SK-N-SH (cell line): ENCODE measurements around the gene C11orf68. TPM values are rescaled to one million over a fixed set of nuclear protein-coding genes. Genes with fewer than 3 reads are reported as not detected.

ENCODE experiments used
- CTCF ChIA-PET: fragments of 300-600, 350-600 bp; formaldehyde crosslinking; extraction: SDS; loops from one replicate; lab custom pipeline; 2021; lab: Yijun Ruan, JAX
- POLR2A ChIA-PET: fragments of 350-600 bp; sonication (Branson Sonifier 250); formaldehyde crosslinking; extraction: SDS; loops from one replicate; lab custom pipeline; 2020; ENCODE audit warnings: antibody characterized with exemption, inconsistent platforms; lab: Yijun Ruan, JAX
- DNase-seq: peaks from one replicate; pipeline ENCODE4 v3.0.0; 2012
- H2AFZ ChIP-seq: fragments of 200-600 bp; sonication (generic); 2 replicates; pipeline ENCODE4 v1.8.1; 2016; ENCODE audit warnings: antibody characterized with exemption, mild to moderate bottlenecking, low read depth
- H3F3A ChIP-seq: fragments of 200-600 bp; sonication (generic); replicated peaks from 2 replicates; pipeline ENCODE3; 2016; ENCODE audit warnings: antibody characterized with exemption, mild to moderate bottlenecking; ENCODE audit not compliant: insufficient read depth
- H3K27ac ChIP-seq, 2 experiments: fragments of 200-500 bp in 1 of 2; fragments of 200-600 bp in 1 of 2; sonication (Bioruptor generic) in 1 of 2; sonication (generic), shearing (Covaris generic) in 1 of 2; 2 replicates each; pipeline versions ENCODE4 v1.5.1 to v1.6.1; 2014 to 2016; ENCODE audit warnings: low read depth in 2 of 2, inconsistent platforms in 1 of 2, low read length in 1 of 2, mild to moderate bottlenecking in 1 of 2, mixed read lengths in 1 of 2
- H3K27me3 ChIP-seq: fragments of 200-600 bp; sonication (generic), shearing (Covaris generic); 2 replicates; pipeline ENCODE4 v1.6.1; 2016; ENCODE audit warnings: mixed run types; ENCODE audit not compliant: insufficient read depth
- H3K36me3 ChIP-seq, 2 experiments: fragments of 200-500 bp in 1 of 2; fragments of 200-600 bp in 1 of 2; sonication (Bioruptor generic) in 1 of 2; sonication (generic) in 1 of 2; replicated peaks in 1 of 2; 2 replicates each; pipeline versions ENCODE3 to v1.5.1; 2014 to 2016; ENCODE audit warnings: low read length in 1 of 2, mild to moderate bottlenecking in 1 of 2; ENCODE audit not compliant: insufficient read depth in 2 of 2, control insufficient read depth in 1 of 2
- H3K4me1 ChIP-seq, 2 experiments: fragments of 200-500 bp in 1 of 2; fragments of 200-600 bp in 1 of 2; sonication (Bioruptor generic) in 1 of 2; sonication (generic), shearing (Covaris generic) in 1 of 2; 2 replicates each; pipeline versions ENCODE4 v1.5.1 to v1.6.1; 2014 to 2016; ENCODE audit warnings: low read depth in 1 of 2, low read length in 1 of 2, mixed run types in 1 of 2; ENCODE audit not compliant: insufficient read depth in 2 of 2, control insufficient read depth in 1 of 2
- H3K4me2 ChIP-seq: fragments of 200-600 bp; sonication (generic), shearing (Covaris generic); 2 replicates; pipeline ENCODE4 v1.6.1; 2017; ENCODE audit warnings: mixed run types
- H3K4me3 ChIP-seq, 2 experiments: fragments of 200-500 bp in 1 of 2; fragments of 200-600 bp in 1 of 2; sonication (Bioruptor generic) in 1 of 2; sonication (generic), shearing (Covaris generic) in 1 of 2; 2 replicates each; pipeline versions ENCODE4 v1.5.1 to v1.8.1; 2014 to 2016; ENCODE audit warnings: low read depth in 2 of 2, inconsistent platforms in 1 of 2, low read length in 1 of 2, mild to moderate bottlenecking in 1 of 2, mixed read lengths in 1 of 2, moderate library complexity in 1 of 2
- H3K79me2 ChIP-seq: fragments of 200-600 bp; sonication (generic); 2 replicates; pipeline ENCODE4 v1.8.1; 2017; ENCODE audit warnings: mild to moderate bottlenecking; ENCODE audit not compliant: insufficient read depth
- H3K9ac ChIP-seq: fragments of 200-600 bp; sonication (generic); 2 replicates; pipeline ENCODE4 v1.6.1; 2017; ENCODE audit warnings: mixed run types
- H3K9me2 ChIP-seq: fragments of 200-600 bp; sonication (generic); 2 replicates; pipeline ENCODE4 v1.6.1; 2017; ENCODE audit warnings: mixed run types
- H3K9me3 ChIP-seq: fragments of 200-600 bp; sonication (generic); 2 replicates; pipeline ENCODE4 v1.6.1; 2017; ENCODE audit warnings: mixed run types, mild to moderate bottlenecking, moderate library complexity
- H4K20me1 ChIP-seq: fragments of 200-600 bp; sonication (generic); 2 replicates; pipeline ENCODE4 v1.6.1; 2017; ENCODE audit warnings: mild to moderate bottlenecking, mixed run types; ENCODE audit not compliant: insufficient read depth
- ELF1 ChIP-seq: IDR thresholded peaks from 2 replicates; pipeline ENCODE4 v1.4.0; 2012
- EP300 ChIP-seq, 2 experiments: IDR thresholded peaks; 2 replicates each; pipeline versions ENCODE4 v1.4.0 to v1.6.1; 2012; ENCODE audit warnings: borderline replicate concordance in 1 of 2, low read depth in 1 of 2, low read length in 1 of 2
- EZH2phosphoT487 ChIP-seq: fragments of 200-600 bp; sonication (generic); IDR thresholded peaks from 2 replicates; pipeline ENCODE4 v1.6.1; 2017; ENCODE audit warnings: low read depth, mixed run types, mild to moderate bottlenecking, antibody characterized with exemption, moderate library complexity, borderline replicate concordance
- GATA2 ChIP-seq: sonication (generic); formaldehyde crosslinking; IDR thresholded peaks from 2 replicates; pipeline ENCODE4 v1.5.0; 2020; ENCODE audit warnings: mild to moderate bottlenecking, missing genetic modification reagents
- JUND ChIP-seq: IDR thresholded peaks from 2 replicates; pipeline ENCODE4 v1.4.0; 2012
- MEF2A ChIP-seq: IDR thresholded peaks from 2 replicates; pipeline ENCODE4 v1.4.0; 2012; ENCODE audit warnings: low read depth, borderline replicate concordance
- PBX3 ChIP-seq: IDR thresholded peaks from 2 replicates; pipeline ENCODE4; 2012
- POLR2AphosphoS5 ChIP-seq: IDR thresholded peaks from 2 replicates; pipeline ENCODE4 v1.6.1; 2012; ENCODE audit warnings: low read depth, low read length
- RFX5 ChIP-seq: IDR thresholded peaks from 2 replicates; pipeline ENCODE4 v1.6.1; 2012; ENCODE audit warnings: mild to moderate bottlenecking, improper control_type of control experiment, low read length
- SIN3A ChIP-seq: IDR thresholded peaks from 2 replicates; pipeline ENCODE4 v1.6.1; 2012; ENCODE audit warnings: low read depth, mild to moderate bottlenecking, low read length, moderate library complexity, borderline replicate concordance
- USF2 ChIP-seq: fragments of 150-350 bp; IDR thresholded peaks from 2 replicates; pipeline ENCODE4 v1.6.1; 2017; ENCODE audit warnings: antibody characterized with exemption, low read length, low read depth, borderline replicate concordance
- WGBS: methylation state at CpG from one replicate; pipeline ENCODE4 v1.1.6; 2017; ENCODE audit warnings: low lambda C conversion rate; 5-methylcytosine and 5-hydroxymethylcytosine counted together
- polyA plus RNA-seq, 3 experiments: library from polyadenylated mRNA; depleted of rRNA; stranded (reverse); fragments of >200 nt; gene quantifications; 2 replicates each; pipeline ENCODE4 v1.2.3, GENCODE V29; 2012

Gene C11orf68
- polyA plus RNA-seq, 1 of the 3 experiments (the other 2 are of a cell fraction), result 65.3 TPM

GRCh38 chr11:65870706-65871681 lies 47.9 kb downstream of the C11orf68 start:
- DNase-seq, result no peak
- Histone ChIP-seq H3F3A (peaks cover 46% of the 10 kb centered on the region), H3K4me1 (peaks cover 19 to 27% of the 10 kb centered on the region in 2 experiments; a peak in 3 of 4 replicates), H3K9me2 (no peaks in the 10 kb centered on the region), H3K79me2 (peaks cover 34% of the 10 kb centered on the region), H3K4me3 (peak overlapping the region; percentile 54 to 73; a peak in 3 of 4 replicates), H3K27ac (peak overlapping the region; percentile 77 to 93; a peak in 2 of 4 replicates), H3K36me3 (peaks cover 40 to 47% of the 10 kb centered on the region in 2 experiments), H3K9ac (peak overlapping the region; percentile 70), H2AFZ (no peak overlapping the region), H3K27me3 (no peaks in the 10 kb centered on the region), H4K20me1 (no peaks in the 10 kb centered on the region; the same call in 1 of the 2 replicates), H3K9me3 (no peaks in the 10 kb centered on the region), H3K4me2 (peak overlapping the region; percentile 97)
- POLR2A ChIA-PET, result interaction anchor here (0.9 to 4.8 kb wide), 9 partner anchors 8 to 52 kb away, joined by 3 to 59 read pairs (median 4); partner anchors contain the start of genes CCDC85B, CFL1 and MUS81
- WGBS, result 95% methylated on average over 10 of the region's 24 CpGs
- CTCF ChIA-PET, result interaction anchor here (0.8 to 18.4 kb wide), 12 partner anchors 10 to 159 kb away, joined by 3 to 374 read pairs (median 5); partner anchors contain the start of genes CCDC85B, CTSW, FIBP and KAT5
- TF ChIP-seq SIN3A, result no peak
- TF ChIP-seq MEF2A, result no peak
- TF ChIP-seq PBX3, result no peak
- no peak for TF ChIP-seq JUND
- TF ChIP-seq EZH2phosphoT487, result no peak
- TF ChIP-seq RFX5, result no peak

GRCh38 chr11:65870307-65870658 lies 48.6 kb downstream of the C11orf68 start:
- Histone ChIP-seq H3K4me3 (no peak overlapping the region), H3F3A (peaks cover 52% of the 10 kb centered on the region), H3K36me3 (peaks cover 45 to 54% of the 10 kb centered on the region in 2 experiments), H3K27ac (peak overlapping the region; percentile 3 to 77; a peak in 2 of 4 replicates), H3K4me2 (no peak overlapping the region), H3K9ac (no peak overlapping the region), H4K20me1 (no peaks in the 10 kb centered on the region; the same call in 1 of the 2 replicates), H3K9me2 (no peaks in the 10 kb centered on the region), H3K27me3 (no peaks in the 10 kb centered on the region), H2AFZ (no peak overlapping the region), H3K79me2 (peaks cover 34% of the 10 kb centered on the region), H3K9me3 (no peaks in the 10 kb centered on the region), H3K4me1 (peaks cover 19 to 27% of the 10 kb centered on the region in 2 experiments; a peak in 3 of 4 replicates)
- TF ChIP-seq USF2 (no peak), GATA2 (CRISPR knock-in tag) (no peak), POLR2AphosphoS5 (0 out of 2 replicates have a peak, but pooled peaks have one; percentile 11), ELF1 (no peak), EP300 (IDR thresholded peaks at IDR 0.05; ENCODE audit: borderline replicate concordance in 1 of 2, low read depth in 1 of 2, low read length in 1 of 2) (no peak), SIN3A (no peak)
- POLR2A ChIA-PET, result interaction anchor here (0.6 to 4.8 kb wide), 4 partner anchors 11 to 139 kb away, joined by 3 to 59 read pairs (median 7); partner anchors contain the start of genes CCDC85B, CFL1 and MUS81
- 89% methylated on average over 8 of the region's 11 CpGs for WGBS
- CTCF ChIA-PET, result interaction anchor here (0.9 to 18.4 kb wide), 6 partner anchors 9 to 159 kb away, joined by 3 to 374 read pairs (median 6); partner anchors contain the start of genes CCDC85B, CTSW, FIBP and KAT5
- DNase-seq, result no peak
